ENCODE results near the gene SERBP1. TPM values are rescaled to one million over a fixed set of nuclear protein-coding genes. Genes with fewer than 3 reads are reported as not detected.
"Not testable (repeated sequence)": the region's sequence is repeated elsewhere in the genome, so short reads cannot be mapped to it uniquely, and the experiment has no call there.

The SERBP1 gene
- total RNA-seq, 1 donor from 2014 or later: 250 TPM

DNA sequence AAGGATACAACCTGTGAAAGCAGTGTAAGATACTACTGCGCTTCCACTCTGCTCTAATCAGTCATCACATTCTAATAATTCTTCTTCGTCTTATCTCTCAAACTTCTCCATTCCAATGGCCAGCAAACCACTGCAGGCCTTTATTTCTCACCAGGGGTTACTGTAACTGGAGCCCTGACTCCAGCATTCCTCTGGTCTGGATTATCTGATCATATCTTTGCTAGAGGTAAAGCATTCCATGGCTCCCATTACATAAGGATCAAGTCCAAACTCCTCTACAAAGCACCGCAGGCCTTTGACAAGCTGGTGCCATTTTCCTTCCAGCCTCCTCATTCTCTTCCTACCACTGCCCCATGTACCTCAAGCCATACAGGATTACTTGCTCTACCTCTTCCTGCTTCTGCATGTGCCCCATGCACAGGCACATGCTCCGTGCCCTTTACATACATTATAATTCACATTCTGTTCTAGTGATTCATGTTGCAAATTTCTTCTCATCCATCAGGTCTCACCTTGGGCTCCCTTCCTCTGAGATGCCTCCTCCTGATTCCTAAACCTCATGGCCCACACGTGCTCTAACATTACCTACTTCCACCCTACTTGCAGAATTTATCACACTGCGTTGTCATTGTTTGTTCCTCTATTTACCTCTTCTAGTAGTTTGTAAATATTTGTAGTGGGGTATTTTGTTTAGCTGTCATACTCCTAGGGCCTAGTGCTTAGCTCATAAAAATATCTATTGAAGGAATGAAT lies 9.3 kb upstream of the SERBP1 start:
- no peak for DNase-seq

GRCh38 chr1:67437961-67438360 lies 7.8 kb upstream of the SERBP1 start:
- no peak for DNase-seq

- DNase-seq: no peak
Measured at GRCh38 chr1:67436511-67437055, 6.4 kb upstream of the SERBP1 start.

DNA sequence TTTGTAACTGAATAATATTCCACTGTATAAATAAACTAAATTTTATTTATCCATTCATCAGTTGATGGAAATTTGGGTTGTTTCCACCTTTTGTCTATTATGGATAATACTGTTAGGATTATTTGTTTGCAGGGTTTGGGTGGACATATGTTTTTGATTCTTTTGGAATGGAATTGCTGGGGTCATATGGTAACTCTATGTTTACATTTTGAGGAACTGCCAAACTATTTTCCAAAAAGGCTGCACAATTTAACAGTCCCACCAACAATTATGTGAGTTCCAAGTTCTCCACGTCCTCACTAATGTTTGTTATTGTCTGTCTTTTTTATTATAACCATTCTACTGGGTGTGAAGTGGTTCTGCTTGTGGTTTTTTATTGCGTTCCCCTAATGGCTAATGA lies 4.3 kb upstream of the SERBP1 start:
- no peak for DNase-seq

- no peak for DNase-seq
Measured at GRCh38 chr1:67433837-67434236, 3.6 kb upstream of the SERBP1 start.

DNA sequence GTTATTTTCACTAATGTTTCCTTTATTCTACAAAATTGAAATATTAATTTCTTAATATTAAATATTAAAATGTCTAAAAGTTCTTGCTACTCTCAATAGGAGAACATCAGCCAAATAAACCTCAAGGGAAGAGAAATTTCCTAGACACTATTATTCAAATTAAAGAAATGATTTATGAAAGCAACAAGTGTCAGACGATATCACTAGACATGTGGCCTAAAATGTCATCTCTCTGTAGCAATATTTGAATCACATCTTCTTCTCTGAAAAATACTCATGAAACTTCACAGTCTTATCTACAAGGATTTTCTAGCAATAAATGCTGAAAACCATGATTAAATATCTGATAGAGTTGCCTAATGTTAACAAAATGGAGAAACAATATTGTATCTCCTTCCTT lies 2.5 kb upstream of the SERBP1 start:
- no peak for DNase-seq

DNA sequence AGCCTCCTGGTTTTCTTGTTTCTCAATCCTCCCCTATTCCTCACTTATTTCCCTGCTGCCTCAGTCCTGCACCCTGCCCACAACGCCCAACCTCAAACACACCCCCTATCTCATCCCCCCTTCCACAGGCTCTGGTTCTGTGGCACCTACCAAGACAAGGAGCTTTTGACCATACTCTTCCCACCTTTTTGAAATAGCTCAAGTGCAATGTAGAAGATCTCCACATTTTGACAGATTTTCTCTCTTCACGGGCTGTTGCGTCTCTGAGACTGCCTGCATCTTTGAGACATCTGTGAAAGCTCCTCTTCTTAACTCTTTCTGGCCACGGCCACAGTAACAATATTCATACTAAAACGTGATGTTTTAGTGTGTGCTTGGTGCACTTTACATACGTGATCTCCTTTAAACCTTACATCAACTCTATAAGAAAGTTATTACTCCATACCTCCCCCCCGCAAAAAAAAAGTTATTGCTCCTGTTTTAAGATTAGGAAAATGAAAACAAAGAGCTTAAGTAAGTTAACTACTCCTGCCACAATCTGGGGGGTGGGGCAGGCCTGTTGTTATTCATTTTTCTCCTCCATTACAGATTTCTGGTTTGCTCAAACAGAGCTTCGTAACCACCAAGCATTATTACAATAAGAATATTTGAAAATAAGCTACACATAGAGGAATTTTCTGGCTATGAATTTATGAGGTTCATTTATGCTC lies 1.8 kb upstream of the SERBP1 start:
- DNase-seq: no peak

- no peak for DNase-seq
Measured at GRCh38 chr1:67431156-67431765, 1.1 kb upstream of the SERBP1 start.

DNA sequence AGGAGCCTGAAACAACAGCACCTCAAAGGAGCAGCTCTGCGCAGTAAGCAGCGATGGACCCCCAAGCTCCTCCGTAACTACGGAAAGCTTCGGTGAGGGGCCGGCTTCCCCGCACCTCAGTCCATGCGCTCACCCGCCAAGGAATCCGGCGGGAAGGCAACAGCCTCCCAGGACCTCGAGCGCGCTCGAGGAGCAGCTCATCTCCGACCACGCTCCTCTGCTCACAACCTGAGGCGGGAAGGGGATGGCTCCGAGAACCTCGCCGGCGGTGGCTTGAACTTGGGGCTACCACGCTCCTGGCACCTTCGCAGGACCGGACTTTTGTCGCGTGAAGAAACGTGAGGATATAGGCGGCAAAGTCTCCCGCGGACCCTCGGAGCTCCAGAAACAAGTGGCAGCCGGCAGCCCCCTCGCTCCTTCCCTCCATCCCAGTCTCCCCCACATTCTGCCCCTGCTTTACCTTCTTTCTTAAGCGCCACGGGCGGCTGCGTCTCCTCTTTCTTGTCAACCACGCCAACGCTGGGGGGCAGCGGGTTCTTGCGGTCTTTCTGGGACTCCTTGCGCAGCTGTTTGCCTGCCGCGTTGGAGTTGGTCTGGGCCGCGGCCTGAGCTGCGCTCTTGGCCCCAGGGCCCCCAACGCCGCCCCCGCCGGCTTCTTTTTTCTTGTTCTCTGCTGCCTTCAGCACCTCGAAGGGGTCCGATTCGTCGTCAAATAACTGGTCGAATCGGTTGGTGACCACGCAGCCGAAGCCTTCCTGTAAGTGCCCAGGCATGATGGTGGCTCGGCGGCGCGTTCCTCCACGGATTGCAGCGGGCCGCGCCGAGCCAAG lies 459 bp downstream of the SERBP1 start:
- peak; percentile 45 for DNase-seq

- DNase-seq: peak; percentile 41
Measured at GRCh38 chr1:67429011-67429527, 1.1 kb downstream of the SERBP1 start.

- DNase-seq: no peak
Measured at GRCh38 chr1:67427947-67428346, 2.3 kb downstream of the SERBP1 start.

DNA sequence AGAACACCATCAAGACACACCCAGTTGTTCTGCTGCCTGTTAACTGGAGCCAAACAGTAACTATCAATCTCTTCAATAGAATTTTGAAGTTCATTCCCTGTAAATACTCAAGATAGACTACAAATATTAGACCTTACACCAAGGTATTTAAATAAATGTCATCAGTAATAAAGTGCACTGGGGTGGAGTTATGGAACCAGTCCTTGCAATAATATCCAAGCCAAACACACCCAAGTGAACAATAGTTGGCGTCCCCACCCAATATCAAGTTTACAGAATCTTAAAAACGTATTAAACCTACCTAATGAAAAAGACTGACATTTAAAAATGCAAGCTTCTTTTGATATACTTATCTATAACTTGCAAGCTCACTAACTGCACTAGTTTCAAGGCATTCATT lies 2.7 kb downstream of the SERBP1 start:
- DNase-seq: no peak

DNA sequence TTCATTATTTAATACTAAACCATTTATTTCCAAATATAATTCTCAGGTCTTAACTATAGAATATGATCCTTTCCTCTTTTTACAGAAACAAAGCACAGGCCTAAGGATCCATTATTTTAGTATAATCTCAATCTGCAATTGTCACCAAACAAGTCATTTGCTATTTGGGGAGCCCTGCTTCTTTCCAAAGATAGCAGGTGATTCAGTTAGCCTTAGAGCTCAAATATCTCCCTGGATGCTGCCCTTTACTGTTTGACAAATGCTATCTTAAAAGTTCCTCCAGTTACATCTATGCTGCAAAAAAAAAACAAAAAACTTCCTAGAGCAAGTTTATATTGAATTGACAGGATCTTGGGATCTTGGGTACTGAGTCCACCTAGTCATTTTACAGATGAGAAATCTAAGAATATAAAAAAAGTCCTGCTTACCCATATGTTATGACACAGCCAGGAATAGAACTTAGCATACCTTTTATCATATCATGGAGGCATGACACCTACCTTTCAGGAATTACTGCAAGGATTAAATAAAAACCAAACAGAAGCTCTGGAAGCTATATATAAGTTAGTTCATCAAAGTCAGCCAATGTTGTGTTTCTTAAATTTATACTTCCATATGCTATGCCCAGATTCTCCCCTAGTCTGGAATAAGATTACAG lies 9.2 kb downstream of the SERBP1 start:
- DNase-seq: no peak

DNA sequence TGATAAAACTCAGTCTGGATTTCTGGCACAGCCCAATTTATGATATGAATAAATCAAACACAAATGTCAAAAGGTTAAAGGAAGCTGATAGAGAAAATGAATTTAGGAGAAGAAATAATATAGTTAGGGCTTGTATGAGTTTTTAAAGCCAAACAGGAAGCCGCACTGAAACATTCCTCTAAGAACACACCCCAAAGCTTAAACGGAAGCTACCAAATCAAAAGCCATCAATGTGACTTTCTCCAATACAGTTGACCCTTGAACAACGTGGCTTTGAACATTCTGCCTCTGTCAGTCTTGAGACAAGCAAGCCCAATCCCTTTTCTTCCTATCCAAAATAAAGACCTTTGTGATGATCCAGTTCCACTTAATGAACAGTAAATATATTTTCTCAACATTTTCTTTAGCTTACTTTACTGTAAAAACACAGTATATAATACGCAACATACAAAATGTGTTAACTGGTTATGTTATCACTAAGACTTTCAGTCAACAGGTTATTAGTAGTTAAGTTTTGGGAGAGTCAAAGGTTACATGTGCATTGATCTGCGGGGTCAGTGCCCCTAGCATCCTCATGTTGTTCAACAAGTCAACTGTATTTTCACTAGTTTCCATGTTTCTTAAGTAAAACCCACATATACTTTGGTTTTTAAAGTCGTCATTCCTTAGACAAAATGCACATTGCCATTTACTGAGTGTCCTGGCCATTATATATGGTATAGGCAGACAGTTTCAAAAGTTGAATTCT lies 11.2 kb downstream of the SERBP1 start:
- no peak for DNase-seq

DNA sequence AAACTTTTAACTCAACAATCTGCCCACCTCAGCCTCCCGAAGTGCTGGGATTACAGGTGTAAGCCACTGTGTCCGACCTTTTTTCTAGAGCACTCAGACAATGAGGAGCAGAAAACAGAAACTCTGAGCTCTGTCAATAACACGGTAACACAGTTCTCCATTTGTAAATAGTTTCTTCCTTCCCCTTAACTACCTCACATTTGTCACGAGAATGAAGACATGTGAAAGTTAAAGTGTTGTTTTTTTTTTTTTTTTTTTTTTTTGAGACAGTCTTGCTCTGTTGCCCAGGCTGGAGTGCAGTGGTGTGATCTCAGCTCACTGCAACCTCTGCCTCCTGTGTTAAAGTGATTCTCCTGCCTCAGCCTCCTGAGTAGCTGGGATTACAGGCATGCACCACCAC lies 12.5 kb downstream of the SERBP1 start:
- not testable (repeated sequence) for DNase-seq

- DNase-seq: no peak
Measured at GRCh38 chr1:67415041-67415440, 15.2 kb downstream of the SERBP1 start.

DNA sequence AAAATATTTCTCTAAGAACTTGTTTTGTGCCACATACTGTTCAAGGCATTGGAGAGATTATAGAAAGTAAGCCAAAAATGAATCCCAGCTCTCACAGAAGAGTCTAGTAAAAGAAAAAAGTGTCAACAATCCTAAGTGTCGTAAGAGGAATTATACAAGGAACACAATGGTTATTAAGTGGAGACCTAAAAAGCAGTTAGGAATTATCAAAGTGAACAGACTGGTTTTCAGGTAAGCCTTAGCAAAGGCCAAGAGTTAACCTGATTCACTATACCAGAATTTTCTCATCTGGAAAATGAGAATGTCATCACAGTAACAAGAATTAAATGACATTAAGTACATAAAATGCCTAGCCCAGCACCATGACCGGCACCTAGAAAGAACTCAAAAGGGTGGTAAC lies 15.6 kb downstream of the SERBP1 start:
- DNase-seq: no peak

DNA sequence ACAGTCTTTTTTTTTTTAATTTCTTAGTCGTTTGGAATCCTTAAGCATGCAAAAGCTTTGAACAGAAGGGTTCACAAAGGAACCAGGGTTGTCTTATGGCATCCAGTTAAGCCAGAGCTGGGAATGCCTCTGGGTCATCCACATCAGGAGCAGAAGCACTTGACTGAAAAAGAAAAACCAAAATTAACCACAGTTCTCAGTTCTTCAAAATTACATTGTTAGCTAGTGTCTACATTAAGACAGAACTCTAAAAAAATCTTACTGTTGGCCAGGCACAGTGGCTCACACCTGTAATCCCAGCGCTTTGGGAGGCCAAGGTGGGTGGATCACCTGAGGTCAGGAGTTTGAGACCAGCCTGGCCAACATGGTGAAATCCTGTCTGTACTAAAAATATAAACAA lies 17.1 kb downstream of the SERBP1 start:
- not testable (repeated sequence) for DNase-seq

GRCh38 chr1:67408148-67408547 lies 22.1 kb downstream of the SERBP1 start:
- no peak for DNase-seq

DNA sequence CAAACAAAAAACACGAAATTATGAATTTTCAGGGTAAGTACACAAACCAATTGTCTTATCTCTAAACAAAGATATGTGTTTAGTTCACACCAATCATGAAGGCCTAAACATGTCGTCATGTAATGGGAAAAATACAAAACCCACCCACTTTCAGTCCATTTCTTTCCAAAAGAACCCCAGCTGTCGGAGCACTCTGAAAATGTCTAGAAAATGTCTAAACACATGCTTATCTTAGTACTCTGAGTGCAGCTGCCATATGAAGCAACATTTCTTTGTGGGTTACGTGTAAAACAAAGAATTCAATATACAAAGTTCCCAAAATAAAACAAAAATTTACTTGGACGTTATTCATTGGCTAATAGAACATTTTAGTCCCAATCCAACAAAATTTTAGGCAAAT lies 22.7 kb downstream of the SERBP1 start:
- DNase-seq: no peak

All from dermis blood vessel endothelial cell (primary cell).